ENCODE measurements around the gene CAPN7. TPM values are rescaled to one million over a fixed set of nuclear protein-coding genes. Genes with fewer than 3 reads are reported as not detected.

CAPN7 gene
- total RNA-seq, 3 donors from 2014 or later, result 79.0 to 112 (median 91.4) TPM

DNA sequence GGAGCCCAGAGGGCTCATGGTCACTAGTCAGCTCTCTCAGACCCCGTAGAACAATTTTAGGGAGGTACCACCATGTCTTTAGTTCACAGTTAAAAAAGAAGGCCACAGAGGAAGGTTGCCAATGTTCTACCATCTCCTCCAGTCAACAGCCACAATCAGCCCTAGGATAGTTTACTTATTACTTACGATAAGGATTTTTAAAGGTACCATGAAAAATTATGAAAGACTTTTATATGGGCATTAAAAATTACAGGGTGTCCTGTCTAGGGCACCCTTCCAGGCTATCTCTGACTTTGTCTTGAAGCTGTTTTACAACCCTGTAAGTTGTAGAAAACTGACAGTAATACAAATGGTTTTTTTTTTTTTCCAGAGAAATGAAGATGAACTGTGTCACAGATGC is 57.9 kb downstream of the CAPN7 start:
- Histone ChIP-seq H3K27me3 (no peaks in the 10 kb centered on the region), H3K9me3 (no peaks in the 10 kb centered on the region), H3K27ac (peak overlapping the region; percentile 74 to 77), H3K4me1 (peaks cover 0 to 2% of the 10 kb centered on the region in 2 donors), H3K4me3 (no peak overlapping the region), H3K36me3 (no peaks in the 10 kb centered on the region)
- no peak for TF ChIP-seq POLR2A (IDR thresholded peaks at IDR 0.05)
- no peak for TF ChIP-seq POLR2AphosphoS5 (IDR thresholded peaks at IDR 0.05)
- TF ChIP-seq, protein P1, sequence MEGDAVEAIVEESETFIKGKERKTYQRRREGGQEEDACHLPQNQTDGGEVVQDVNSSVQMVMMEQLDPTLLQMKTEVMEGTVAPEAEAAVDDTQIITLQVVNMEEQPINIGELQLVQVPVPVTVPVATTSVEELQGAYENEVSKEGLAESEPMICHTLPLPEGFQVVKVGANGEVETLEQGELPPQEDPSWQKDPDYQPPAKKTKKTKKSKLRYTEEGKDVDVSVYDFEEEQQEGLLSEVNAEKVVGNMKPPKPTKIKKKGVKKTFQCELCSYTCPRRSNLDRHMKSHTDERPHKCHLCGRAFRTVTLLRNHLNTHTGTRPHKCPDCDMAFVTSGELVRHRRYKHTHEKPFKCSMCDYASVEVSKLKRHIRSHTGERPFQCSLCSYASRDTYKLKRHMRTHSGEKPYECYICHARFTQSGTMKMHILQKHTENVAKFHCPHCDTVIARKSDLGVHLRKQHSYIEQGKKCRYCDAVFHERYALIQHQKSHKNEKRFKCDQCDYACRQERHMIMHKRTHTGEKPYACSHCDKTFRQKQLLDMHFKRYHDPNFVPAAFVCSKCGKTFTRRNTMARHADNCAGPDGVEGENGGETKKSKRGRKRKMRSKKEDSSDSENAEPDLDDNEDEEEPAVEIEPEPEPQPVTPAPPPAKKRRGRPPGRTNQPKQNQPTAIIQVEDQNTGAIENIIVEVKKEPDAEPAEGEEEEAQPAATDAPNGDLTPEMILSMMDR (IDR thresholded peaks at IDR 0.05), result no peak
- intact Hi-C loops (cut with DNase I; ENCODE audit: low total_unique reads), result loop anchor here (10.0 kb wide), 1 partner anchor 121 kb away; no protein-coding TSS in a partner anchor
- DNase-seq (ENCODE audit: low spot score in 2 of 2), result no peak

DNA sequence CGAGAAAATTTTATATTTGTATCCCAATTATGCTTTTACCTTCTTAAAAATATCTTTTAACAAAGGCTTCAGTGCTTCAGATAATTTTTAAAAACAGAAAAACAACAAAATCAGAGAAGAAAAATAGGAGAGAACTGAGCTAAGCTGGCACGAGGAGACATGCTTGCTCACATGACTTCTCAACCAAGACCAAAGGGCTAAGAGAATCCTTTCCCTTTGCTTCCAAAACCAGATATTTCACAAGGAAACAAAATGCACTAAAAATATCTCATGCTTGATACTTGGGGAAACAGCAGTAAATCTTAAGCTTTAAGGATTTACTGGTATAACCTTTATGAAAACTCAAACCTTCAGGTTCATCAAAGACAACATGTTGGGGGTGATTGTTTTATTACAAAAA is 58.4 kb downstream of the CAPN7 start:
- Histone ChIP-seq H3K27ac (peak overlapping the region; percentile 74 to 87), H3K4me3 (no peak overlapping the region), H3K9me3 (no peaks in the 10 kb centered on the region), H3K27me3 (no peaks in the 10 kb centered on the region), H3K36me3 (no peaks in the 10 kb centered on the region), H3K4me1 (peaks cover 0 to 8% of the 10 kb centered on the region in 2 donors)
- no peak for DNase-seq (ENCODE audit: low spot score in 2 of 2)
- TF ChIP-seq POLR2A (IDR thresholded peaks at IDR 0.05), result no peak
- intact Hi-C loops (cut with DNase I; ENCODE audit: low total_unique reads), result loop anchor here (10.0 kb wide), 1 partner anchor 120 kb away; no protein-coding TSS in a partner anchor

DNA sequence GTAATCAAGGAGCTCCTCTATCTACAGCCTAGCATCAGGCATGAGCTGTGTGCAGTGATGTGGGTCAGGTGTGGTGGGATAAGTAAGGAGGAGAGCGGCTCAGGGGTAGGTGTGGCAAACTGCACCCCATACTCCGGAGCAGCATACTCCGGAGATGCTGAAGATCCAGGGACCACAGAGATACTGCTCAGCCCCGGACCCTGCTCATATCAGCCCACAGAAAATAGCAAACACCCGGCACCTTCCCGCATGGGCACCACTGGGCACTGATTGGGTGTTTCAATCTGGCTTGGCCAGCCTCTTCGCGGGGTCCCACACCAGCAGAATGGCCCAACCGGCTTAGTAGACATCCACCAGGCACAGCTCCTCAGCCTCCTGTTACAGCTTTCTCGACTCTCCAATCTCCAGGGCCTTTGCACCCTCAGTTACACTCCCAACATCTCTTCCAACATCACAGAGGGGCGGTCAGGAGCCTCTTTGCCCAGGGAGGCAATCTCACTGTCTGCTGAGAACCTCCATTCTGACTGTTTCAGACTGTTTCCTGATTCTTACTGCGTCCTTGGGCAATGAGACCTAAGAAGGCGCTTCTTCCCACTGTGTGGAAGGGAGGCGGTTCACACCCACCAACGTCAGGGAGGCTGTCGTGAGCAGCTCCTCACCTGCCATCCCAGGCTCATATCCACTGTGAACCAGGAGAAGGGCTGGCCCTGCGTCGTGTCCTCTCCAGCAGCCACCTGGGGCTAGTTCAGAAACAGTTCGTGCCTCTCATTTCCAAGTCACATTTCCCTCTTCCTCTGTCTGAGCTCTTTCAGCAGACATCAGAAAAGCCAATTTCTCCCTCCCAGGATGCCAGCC is 59.8 kb downstream of the CAPN7 start:
- H3K36me3 ChIP-seq, result no peaks in the 10 kb centered on the region
- DNase-seq (ENCODE audit: low spot score in 2 of 2), result no peak
- peaks cover 0 to 8% of the 10 kb centered on the region in 2 donors for H3K4me1 ChIP-seq
- intact Hi-C loops (cut with DNase I; ENCODE audit: low total_unique reads), result loop anchor here (10.0 kb wide), 1 partner anchor 119 kb away; no protein-coding TSS in a partner anchor
- peak overlapping the region; percentile 73 to 87 for H3K27ac ChIP-seq
- H3K4me3 ChIP-seq, result no peak overlapping the region
- no peaks in the 10 kb centered on the region for H3K27me3 ChIP-seq
- no peaks in the 10 kb centered on the region for H3K9me3 ChIP-seq
- TF ChIP-seq POLR2A (IDR thresholded peaks at IDR 0.05) (no peak), POLR2AphosphoS5 (IDR thresholded peaks at IDR 0.05) (no peak)
- TF ChIP-seq, protein P1 (IDR thresholded peaks at IDR 0.05), result no peak

- Histone ChIP-seq H3K36me3 (no peaks in the 10 kb centered on the region), H3K9me3 (no peaks in the 10 kb centered on the region), H3K4me1 (peaks cover 0 to 8% of the 10 kb centered on the region in 2 donors), H3K27me3 (no peaks in the 10 kb centered on the region), H3K4me3 (no peak overlapping the region), H3K27ac (peak overlapping the region; percentile 73 to 87)
- intact Hi-C loops (cut with DNase I; ENCODE audit: low total_unique reads), result loop anchor here (10.0 kb wide), 1 partner anchor 118 kb away; no protein-coding TSS in a partner anchor
- TF ChIP-seq POLR2A (IDR thresholded peaks at IDR 0.05), result no peak
- TF ChIP-seq POLR2AphosphoS5 (IDR thresholded peaks at IDR 0.05), result no peak
- TF ChIP-seq, protein P1 (IDR thresholded peaks at IDR 0.05), result no peak
- DNase-seq (ENCODE audit: low spot score in 2 of 2), result no peak
Measured at GRCh38 chr3:15266510-15267376, 60.7 kb downstream of the CAPN7 start.

- Histone ChIP-seq H3K27ac (peak overlapping the region; percentile 53 to 90), H3K9me3 (no peaks in the 10 kb centered on the region), H3K36me3 (no peaks in the 10 kb centered on the region), H3K27me3 (no peaks in the 10 kb centered on the region), H3K4me1 (peaks cover 0 to 8% of the 10 kb centered on the region in 2 donors), H3K4me3 (no peak overlapping the region)
- TF ChIP-seq POLR2A (IDR thresholded peaks at IDR 0.05) (no peak), POLR2AphosphoS5 (IDR thresholded peaks at IDR 0.05) (no peak)
- TF ChIP-seq, protein P1 (IDR thresholded peaks at IDR 0.05), result no peak
- intact Hi-C loops (cut with DNase I; ENCODE audit: low total_unique reads), result loop anchor here (10.0 kb wide), 1 partner anchor 117 kb away; no protein-coding TSS in a partner anchor
- no peak for DNase-seq (ENCODE audit: low spot score in 2 of 2)
Measured at GRCh38 chr3:15267502-15267901, 61.5 kb downstream of the CAPN7 start.
